HepG2 (cell line): ENCODE results near the gene HERC4. TPM values are rescaled to one million over a fixed set of nuclear protein-coding genes. Genes with fewer than 3 reads are reported as not detected.

ENCODE experiments used
- REST ChIP-seq, 2 experiments: IDR thresholded peaks; 2 replicates each; pipeline ENCODE4 v1.6.1; 2011 to 2012; ENCODE audit warnings: low read length in 2 of 2, borderline replicate concordance in 1 of 2, low read depth in 1 of 2, mild to moderate bottlenecking in 1 of 2, moderate library complexity in 1 of 2
- SALL1 ChIP-seq: sonication (generic); formaldehyde crosslinking; IDR thresholded peaks from 2 replicates; pipeline ENCODE4 v1.8.0; 2022; ENCODE audit warnings: mild to moderate bottlenecking, missing genetic modification reagents
- THAP9 ChIP-seq: sonication (generic); formaldehyde crosslinking; IDR thresholded peaks from 2 replicates; pipeline ENCODE4; 2020; ENCODE audit warnings: missing genetic modification reagents, mild to moderate bottlenecking, borderline replicate concordance
- ZBTB20 ChIP-seq: sonication (generic); formaldehyde crosslinking; IDR thresholded peaks from 2 replicates; pipeline ENCODE4 v1.8.1; 2023; ENCODE audit warnings: missing genetic modification reagents, low read depth, mild to moderate bottlenecking, borderline replicate concordance
- ZNF652 ChIP-seq: IDR thresholded peaks from 2 replicates; pipeline ENCODE4 v1.6.1; 2016; ENCODE audit warnings: low read depth, borderline replicate concordance
- ZNF776 ChIP-seq: sonication (generic); formaldehyde crosslinking; IDR thresholded peaks from 2 replicates; pipeline ENCODE4 v1.4.0; 2020; ENCODE audit warnings: mild to moderate bottlenecking, missing genetic modification reagents
- ZNF777 ChIP-seq: sonication (generic); formaldehyde crosslinking; IDR thresholded peaks from 2 replicates; pipeline ENCODE4 v1.4.0; 2020; ENCODE audit warnings: missing genetic modification reagents
- polyA plus RNA-seq, 8 experiments: library from polyadenylated mRNA; depleted of rRNA in 3 of 8; stranded (reverse) in 7 of 8; unstranded in 1 of 8; fragments of >200 nt; fragmentation: Illumina TruSeq in 4 of 8; extraction: Trizol in 4 of 8; gene quantifications; 2 replicates each; pipeline versions ENCODE4 v1.2.1 to v1.2.3, GENCODE V29; 2011 to 2016; ENCODE audit warnings: low read depth in 4 of 8, missing spikeins in 1 of 8, mixed read lengths in 1 of 8; ENCODE audit not compliant: insufficient read depth in 1 of 8
- total RNA-seq, 5 experiments: library from RNA; depleted of rRNA; stranded (reverse); fragments of >200 nt; fragmentation: Illumina TruSeq; extraction: Trizol; gene quantifications; 2 replicates each; pipeline ENCODE4 v1.2.3, GENCODE V29; 2016; ENCODE audit warnings: low read depth in 1 of 5
- TF ChIP-seq, protein P1 (sequence below): sonication (generic); formaldehyde crosslinking; IDR thresholded peaks from one replicate; pipeline ENCODE4 v1.5.1; 2020; ENCODE audit warnings: mild to moderate bottlenecking, missing genetic modification reagents; ENCODE audit errors: not compliant biosample characterization
- TF ChIP-seq, protein P2 (sequence below): sonication (generic); formaldehyde crosslinking; IDR thresholded peaks from 2 replicates; pipeline ENCODE4 v1.4.0; 2020; ENCODE audit warnings: missing genetic modification reagents

HERC4 gene
- total and polyA plus RNA-seq, 2 of the 13 experiments (the other 11 are each of a cell fraction or from before 2014, with no cell fraction given): 9.8 to 20.2 TPM

DNA sequence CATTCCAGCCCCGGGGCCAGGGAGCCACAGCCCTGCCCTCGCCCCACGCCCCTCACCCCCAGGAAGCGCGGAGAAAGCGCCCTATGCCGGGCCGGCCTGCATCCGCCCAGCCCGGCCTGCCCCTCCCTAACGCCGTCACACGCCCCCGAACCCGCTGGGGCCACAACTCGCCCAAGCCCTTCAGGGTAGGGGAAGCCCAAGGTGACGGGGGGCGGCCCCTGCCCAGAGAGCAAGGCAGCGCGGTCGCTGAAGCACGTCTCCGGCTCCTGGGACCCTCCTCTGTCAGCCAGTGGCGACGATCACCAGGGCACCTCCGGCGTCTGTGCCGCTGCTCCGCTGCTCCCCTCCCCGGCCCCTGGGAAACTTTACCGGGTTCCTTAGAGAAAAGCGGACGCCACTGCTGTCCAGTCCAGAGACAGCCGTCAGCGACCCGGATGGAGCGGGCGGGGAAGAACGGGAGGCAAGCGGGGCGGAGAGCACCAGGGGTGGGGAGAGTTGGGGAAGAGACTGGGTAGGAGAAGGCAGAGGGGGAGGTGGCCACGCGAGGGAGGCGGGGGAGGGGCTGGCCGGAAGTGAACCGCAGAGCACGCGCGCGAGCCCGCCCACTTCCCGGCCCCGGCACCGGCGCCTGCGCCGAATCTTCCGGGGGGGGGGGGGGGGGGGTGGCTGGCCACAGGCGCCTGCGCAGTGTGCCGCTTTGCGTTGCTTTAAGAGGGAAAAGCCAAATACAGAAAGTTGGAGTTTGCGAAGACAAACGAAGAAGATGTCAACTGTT is at the start of gene HERC4 (continued):
- TF ChIP-seq THAP9: peak; percentile 66; the same call in 1 of the 2 replicates
- TF ChIP-seq, protein P1, sequence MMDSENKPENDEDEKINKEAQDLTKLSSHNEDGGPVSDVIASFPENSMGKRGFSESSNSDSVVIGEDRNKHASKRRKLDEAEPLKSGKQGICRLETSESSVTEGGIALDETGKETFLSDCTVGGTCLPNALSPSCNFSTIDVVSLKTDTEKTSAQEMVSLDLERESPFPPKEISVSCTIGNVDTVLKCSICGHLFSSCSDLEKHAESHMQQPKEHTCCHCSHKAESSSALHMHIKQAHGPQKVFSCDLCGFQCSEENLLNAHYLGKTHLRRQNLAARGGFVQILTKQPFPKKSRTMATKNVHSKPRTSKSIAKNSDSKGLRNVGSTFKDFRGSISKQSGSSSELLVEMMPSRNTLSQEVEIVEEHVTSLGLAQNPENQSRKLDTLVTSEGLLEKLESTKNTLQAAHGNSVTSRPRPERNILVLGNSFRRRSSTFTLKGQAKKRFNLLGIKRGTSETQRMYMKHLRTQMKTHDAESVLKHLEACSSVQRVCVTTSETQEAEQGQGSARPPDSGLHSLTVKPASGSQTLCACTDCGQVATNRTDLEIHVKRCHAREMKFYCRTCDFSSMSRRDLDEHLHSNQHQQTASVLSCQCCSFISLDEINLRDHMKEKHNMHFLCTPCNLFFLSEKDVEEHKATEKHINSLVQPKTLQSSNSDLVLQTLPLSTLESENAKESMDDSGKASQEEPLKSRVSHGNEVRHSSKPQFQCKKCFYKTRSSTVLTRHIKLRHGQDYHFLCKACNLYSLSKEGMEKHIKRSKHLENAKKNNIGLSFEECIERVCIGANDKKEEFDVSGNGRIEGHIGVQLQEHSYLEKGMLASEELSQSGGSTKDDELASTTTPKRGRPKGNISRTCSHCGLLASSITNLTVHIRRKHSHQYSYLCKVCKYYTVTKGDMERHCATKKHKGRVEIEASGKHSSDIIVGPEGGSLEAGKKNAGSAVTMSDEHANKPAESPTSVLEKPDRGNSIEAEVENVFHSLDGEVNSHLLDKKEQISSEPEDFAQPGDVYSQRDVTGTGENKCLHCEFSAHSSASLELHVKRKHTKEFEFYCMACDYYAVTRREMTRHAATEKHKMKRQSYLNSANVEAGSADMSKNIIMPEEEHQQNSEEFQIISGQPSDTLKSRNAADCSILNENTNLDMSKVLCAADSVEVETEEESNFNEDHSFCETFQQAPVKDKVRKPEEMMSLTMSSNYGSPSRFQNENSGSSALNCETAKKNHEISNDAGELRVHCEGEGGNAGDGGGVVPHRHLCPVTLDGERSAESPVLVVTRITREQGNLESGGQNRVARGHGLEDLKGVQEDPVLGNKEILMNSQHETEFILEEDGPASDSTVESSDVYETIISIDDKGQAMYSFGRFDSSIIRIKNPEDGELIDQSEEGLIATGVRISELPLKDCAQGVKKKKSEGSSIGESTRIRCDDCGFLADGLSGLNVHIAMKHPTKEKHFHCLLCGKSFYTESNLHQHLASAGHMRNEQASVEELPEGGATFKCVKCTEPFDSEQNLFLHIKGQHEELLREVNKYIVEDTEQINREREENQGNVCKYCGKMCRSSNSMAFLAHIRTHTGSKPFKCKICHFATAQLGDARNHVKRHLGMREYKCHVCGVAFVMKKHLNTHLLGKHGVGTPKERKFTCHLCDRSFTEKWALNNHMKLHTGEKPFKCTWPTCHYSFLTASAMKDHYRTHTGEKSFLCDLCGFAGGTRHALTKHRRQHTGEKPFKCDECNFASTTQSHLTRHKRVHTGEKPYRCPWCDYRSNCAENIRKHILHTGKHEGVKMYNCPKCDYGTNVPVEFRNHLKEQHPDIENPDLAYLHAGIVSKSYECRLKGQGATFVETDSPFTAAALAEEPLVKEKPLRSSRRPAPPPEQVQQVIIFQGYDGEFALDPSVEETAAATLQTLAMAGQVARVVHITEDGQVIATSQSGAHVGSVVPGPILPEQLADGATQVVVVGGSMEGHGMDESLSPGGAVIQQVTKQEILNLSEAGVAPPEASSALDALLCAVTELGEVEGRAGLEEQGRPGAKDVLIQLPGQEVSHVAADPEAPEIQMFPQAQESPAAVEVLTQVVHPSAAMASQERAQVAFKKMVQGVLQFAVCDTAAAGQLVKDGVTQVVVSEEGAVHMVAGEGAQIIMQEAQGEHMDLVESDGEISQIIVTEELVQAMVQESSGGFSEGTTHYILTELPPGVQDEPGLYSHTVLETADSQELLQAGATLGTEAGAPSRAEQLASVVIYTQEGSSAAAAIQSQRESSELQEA (CRISPR knock-in tag): peak; percentile 39
- TF ChIP-seq REST (IDR thresholded peaks at IDR 0.05; ENCODE audit: borderline replicate concordance in 1 of 2, low read depth in 1 of 2, low read length in 2 of 2): peak in 1 of 2 experiments; percentile 14; a peak in 1 of 4 replicates
- TF ChIP-seq, protein P2, sequence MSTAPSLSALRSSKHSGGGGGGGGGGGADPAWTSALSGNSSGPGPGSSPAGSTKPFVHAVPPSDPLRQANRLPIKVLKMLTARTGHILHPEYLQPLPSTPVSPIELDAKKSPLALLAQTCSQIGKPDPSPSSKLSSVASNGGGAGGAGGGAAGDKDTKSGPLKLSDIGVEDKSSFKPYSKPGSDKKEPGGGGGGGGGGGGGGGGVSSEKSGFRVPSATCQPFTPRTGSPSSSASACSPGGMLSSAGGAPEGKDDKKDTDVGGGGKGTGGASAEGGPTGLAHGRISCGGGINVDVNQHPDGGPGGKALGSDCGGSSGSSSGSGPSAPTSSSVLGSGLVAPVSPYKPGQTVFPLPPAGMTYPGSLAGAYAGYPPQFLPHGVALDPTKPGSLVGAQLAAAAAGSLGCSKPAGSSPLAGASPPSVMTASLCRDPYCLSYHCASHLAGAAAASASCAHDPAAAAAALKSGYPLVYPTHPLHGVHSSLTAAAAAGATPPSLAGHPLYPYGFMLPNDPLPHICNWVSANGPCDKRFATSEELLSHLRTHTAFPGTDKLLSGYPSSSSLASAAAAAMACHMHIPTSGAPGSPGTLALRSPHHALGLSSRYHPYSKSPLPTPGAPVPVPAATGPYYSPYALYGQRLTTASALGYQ (CRISPR knock-in tag): no peak; the same call in 1 of the 2 replicates
- TF ChIP-seq ZBTB20 (CRISPR knock-in tag): peak; percentile 67; the same call in 1 of the 2 replicates
- no peak for TF ChIP-seq SALL1 (CRISPR knock-in tag)
- TF ChIP-seq ZNF777 (CRISPR knock-in tag): peak; percentile 38; the same call in 1 of the 2 replicates
- TF ChIP-seq ZNF652 (CRISPR knock-in tag): no peak
- no peak; the same call in 1 of the 2 replicates for TF ChIP-seq ZNF776 (CRISPR knock-in tag)
